OCI-LY1 (cell line): ENCODE results near the gene ERCC1.

Experiments used
- H2AFZ ChIP-seq: fragments of 200-600 bp; sonication (generic), shearing (Covaris generic); 2 replicates; pipeline ENCODE4 v1.6.0; 2014; ENCODE audit warnings: antibody characterized with exemption, mild to moderate bottlenecking, low read length
- H3F3A ChIP-seq: fragments of 200-600 bp; sonication (generic), shearing (Covaris generic); 2 replicates; pipeline ENCODE4 v1.6.0; 2014; ENCODE audit warnings: mild to moderate bottlenecking, antibody characterized with exemption, low read length, moderate library complexity; ENCODE audit not compliant: insufficient read depth
- H3K27ac ChIP-seq: fragments of 200-600 bp; sonication (generic); 2 replicates; pipeline ENCODE4 v1.5.1; 2014; ENCODE audit warnings: low read length, mixed run types, mild to moderate bottlenecking, low read depth; ENCODE audit not compliant: poor library complexity, severe bottlenecking
- H3K27me3 ChIP-seq: fragments of 200-600 bp; sonication (generic); 2 replicates; pipeline ENCODE4 v1.6.0; 2014; ENCODE audit warnings: antibody characterized with exemption, mild to moderate bottlenecking, low read length, moderate library complexity; ENCODE audit not compliant: insufficient read depth
- H3K36me3 ChIP-seq: fragments of 200-600 bp; sonication (generic); 2 replicates; pipeline ENCODE4 v1.6.1; 2014; ENCODE audit warnings: mild to moderate bottlenecking, antibody characterized with exemption, low read length, moderate library complexity, mixed read lengths; ENCODE audit not compliant: insufficient read depth
- H3K4me1 ChIP-seq: fragments of 200-600 bp; sonication (generic); 2 replicates; pipeline ENCODE4 v1.5.1; 2014; ENCODE audit warnings: mild to moderate bottlenecking, low read length, moderate library complexity; ENCODE audit not compliant: insufficient read depth, severe bottlenecking
- H3K4me2 ChIP-seq: fragments of 200-600 bp; sonication (generic), shearing (Covaris generic); 2 replicates; pipeline ENCODE4 v1.6.1; 2014; ENCODE audit warnings: low read length
- H3K4me3 ChIP-seq: fragments of 200-600 bp; sonication (generic); 2 replicates; pipeline ENCODE4 v1.5.1; 2014; ENCODE audit warnings: low read length, low read depth, mild to moderate bottlenecking, mixed read lengths; ENCODE audit not compliant: poor library complexity, severe bottlenecking
- H3K79me2 ChIP-seq: fragments of 200-600 bp; shearing (Covaris generic); 2 replicates; pipeline ENCODE4 v1.6.1; 2016; ENCODE audit warnings: mixed run types, low read length, mixed read lengths; ENCODE audit not compliant: insufficient read depth
- H3K9ac ChIP-seq: fragments of 200-600 bp; sonication (generic), shearing (Covaris generic); 2 replicates; pipeline ENCODE4 v1.6.1; 2014; ENCODE audit warnings: mild to moderate bottlenecking, low read length, mixed read lengths
- H3K9me2 ChIP-seq: fragments of 200-600 bp; sonication (generic), shearing (Covaris generic); 2 replicates; pipeline ENCODE4 v1.6.1; 2014; ENCODE audit warnings: low read depth, mild to moderate bottlenecking, low read length, mixed read lengths
- H3K9me3 ChIP-seq: fragments of 200-600 bp; shearing (Covaris generic); 2 replicates; pipeline ENCODE4 v1.6.1; 2014; ENCODE audit warnings: low read length, mixed read lengths
- H4K20me1 ChIP-seq: fragments of 200-600 bp; sonication (generic), shearing (Covaris generic); 2 replicates; pipeline ENCODE4 v1.6.0; 2016; ENCODE audit warnings: mild to moderate bottlenecking, low read length; ENCODE audit not compliant: insufficient read depth
- EZH2 ChIP-seq: fragments of 200-600 bp; sonication (generic), shearing (Covaris generic); IDR thresholded peaks from 2 replicates; pipeline ENCODE4 v1.8.0; 2017; ENCODE audit warnings: borderline replicate concordance, mixed run types, mild to moderate bottlenecking, antibody characterized with exemption, low read length, moderate library complexity, mixed read lengths
- TF ChIP-seq, protein P1 (sequence below): fragments of 200-600 bp; sonication (generic), shearing (Covaris generic); IDR thresholded peaks from 2 replicates; pipeline ENCODE4 v1.5.1; 2017; ENCODE audit warnings: mild to moderate bottlenecking, antibody characterized with exemption, low read length, moderate library complexity, mixed read lengths

Gene ERCC1

DNA sequence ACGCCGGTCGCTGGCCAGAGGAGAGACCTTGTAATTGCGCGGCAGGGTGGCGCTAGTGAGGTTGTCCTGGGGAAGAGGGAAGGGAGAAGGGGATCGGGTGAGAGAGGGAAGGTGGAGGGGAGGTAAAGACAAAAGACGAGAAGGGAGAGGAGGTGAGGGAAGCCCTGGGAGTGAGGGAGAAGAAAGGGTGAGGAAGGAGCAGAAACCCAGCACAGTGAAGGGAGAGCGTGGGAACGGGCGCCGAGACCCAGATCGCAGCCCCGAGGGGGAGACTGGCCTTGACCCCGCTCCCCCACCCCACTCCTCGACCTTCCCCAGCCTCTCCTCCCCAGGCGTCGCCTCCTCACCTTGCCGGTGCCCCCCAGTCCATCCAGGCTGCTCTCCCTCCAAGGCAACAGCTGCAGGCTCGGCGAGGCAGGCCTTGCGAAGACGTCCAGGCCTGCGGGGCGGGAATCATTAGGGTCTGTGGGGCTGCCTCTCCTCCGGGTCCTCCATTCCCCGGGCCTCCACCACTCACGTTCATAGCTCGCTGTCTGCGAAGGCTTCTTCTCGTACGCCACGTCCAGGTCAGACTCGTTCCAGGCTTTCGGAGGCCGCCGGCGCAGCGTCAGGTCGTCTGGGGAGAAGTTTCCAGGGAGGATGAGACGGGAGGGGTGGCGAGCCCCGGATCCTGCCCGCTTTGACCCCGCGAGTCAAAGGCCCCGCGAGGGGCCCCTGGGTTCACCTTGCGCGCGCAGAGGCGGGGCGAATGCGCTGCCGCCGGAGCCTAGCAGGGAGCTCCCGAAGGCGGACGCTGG is 27.7 kb downstream of the ERCC1 start:
- H3K4me1 ChIP-seq, result no peaks in the 10 kb centered on the region
- H3K4me3 ChIP-seq, result no peak overlapping the region
- H2AFZ ChIP-seq, result no peak overlapping the region
- H3K79me2 ChIP-seq, result no peaks in the 10 kb centered on the region
- no peak overlapping the region for H3K27ac ChIP-seq
- H3K4me2 ChIP-seq, result no peak overlapping the region
- H3K36me3 ChIP-seq, result no peaks in the 10 kb centered on the region
- H3F3A ChIP-seq, result no peaks in the 10 kb centered on the region
- no peaks in the 10 kb centered on the region for H3K27me3 ChIP-seq
- no peaks in the 10 kb centered on the region for H3K9me2 ChIP-seq
- TF ChIP-seq, protein P1, sequence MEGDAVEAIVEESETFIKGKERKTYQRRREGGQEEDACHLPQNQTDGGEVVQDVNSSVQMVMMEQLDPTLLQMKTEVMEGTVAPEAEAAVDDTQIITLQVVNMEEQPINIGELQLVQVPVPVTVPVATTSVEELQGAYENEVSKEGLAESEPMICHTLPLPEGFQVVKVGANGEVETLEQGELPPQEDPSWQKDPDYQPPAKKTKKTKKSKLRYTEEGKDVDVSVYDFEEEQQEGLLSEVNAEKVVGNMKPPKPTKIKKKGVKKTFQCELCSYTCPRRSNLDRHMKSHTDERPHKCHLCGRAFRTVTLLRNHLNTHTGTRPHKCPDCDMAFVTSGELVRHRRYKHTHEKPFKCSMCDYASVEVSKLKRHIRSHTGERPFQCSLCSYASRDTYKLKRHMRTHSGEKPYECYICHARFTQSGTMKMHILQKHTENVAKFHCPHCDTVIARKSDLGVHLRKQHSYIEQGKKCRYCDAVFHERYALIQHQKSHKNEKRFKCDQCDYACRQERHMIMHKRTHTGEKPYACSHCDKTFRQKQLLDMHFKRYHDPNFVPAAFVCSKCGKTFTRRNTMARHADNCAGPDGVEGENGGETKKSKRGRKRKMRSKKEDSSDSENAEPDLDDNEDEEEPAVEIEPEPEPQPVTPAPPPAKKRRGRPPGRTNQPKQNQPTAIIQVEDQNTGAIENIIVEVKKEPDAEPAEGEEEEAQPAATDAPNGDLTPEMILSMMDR, result no peak
- no peak for TF ChIP-seq EZH2
- no peaks in the 10 kb centered on the region for H3K9me3 ChIP-seq
- no peak overlapping the region for H3K9ac ChIP-seq
- no peaks in the 10 kb centered on the region for H4K20me1 ChIP-seq

DNA sequence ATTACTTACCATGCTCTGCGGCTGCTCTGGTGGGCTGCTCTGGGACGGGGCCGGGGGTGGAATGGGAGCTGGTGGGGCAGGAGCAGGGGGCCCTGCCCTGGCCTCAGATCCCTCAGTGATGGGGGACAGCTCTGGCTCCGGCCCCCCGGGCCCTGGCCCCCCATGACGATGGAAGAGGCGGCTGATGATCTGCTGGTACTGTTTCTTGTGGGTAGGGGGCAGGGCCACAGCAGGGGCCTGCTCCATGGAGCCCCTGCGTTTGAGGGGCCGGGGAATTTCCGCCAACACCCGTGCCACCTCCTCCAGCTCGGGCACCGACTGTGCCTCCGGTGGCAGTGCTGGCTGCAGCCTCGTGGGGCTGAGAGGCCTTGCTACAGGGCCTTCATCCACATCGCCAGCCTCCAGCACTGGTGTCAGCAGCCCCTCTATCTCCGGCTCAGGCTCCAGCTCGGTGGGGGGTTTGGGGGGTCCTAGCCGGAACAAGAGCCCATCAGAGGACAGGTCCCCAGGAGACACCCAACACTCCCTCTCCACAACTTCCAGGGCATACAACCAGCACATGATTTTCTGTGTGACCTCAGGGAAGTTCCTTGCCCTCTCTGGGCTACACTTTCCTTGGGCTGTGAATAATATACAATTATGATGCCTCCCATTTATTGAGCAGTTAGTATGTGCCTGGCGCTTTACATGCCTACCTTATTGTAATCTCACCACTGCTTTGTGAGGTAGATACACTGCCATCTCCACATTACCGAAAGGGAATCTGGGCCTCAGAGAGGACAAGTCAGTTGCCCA is 31.6 kb downstream of the ERCC1 start:
- no peaks in the 10 kb centered on the region for H3F3A ChIP-seq
- H3K4me1 ChIP-seq, result peaks cover 4% of the 10 kb centered on the region
- H3K9me2 ChIP-seq, result no peaks in the 10 kb centered on the region
- H3K4me3 ChIP-seq, result no peak overlapping the region
- H3K4me2 ChIP-seq, result no peak overlapping the region
- no peak overlapping the region for H2AFZ ChIP-seq
- H3K36me3 ChIP-seq, result no peaks in the 10 kb centered on the region
- no peaks in the 10 kb centered on the region for H4K20me1 ChIP-seq
- no peaks in the 10 kb centered on the region for H3K9me3 ChIP-seq
- H3K79me2 ChIP-seq, result no peaks in the 10 kb centered on the region
- no peak overlapping the region for H3K27ac ChIP-seq
- no peak overlapping the region for H3K9ac ChIP-seq
- H3K27me3 ChIP-seq, result no peaks in the 10 kb centered on the region
- TF ChIP-seq, protein P1, result no peak
- no peak for TF ChIP-seq EZH2

DNA sequence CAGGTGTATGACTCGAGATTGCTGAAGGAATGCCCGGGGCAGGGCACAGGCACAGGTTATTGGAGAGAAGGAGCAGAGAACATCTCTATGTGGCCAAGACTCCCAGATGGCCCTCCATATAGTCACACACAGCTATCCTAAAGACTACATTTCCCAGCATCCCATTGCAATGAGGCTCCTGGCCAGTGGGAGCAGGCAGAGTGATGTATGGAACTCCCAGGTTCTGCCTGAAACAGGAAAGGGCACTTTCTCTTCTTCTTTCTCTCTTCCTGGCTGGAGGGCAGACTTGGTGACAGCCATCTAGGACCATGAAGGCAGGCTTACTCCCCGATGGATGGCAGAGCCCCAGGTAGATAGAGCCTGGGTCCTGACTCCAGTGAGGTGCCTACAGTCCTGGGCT is 32.4 kb downstream of the ERCC1 start:
- Histone ChIP-seq H3K36me3 (no peaks in the 10 kb centered on the region), H3K4me1 (peaks cover 4% of the 10 kb centered on the region), H3K9ac (no peak overlapping the region), H3K9me3 (no peaks in the 10 kb centered on the region), H2AFZ (no peak overlapping the region), H3K27me3 (no peaks in the 10 kb centered on the region), H3K9me2 (no peaks in the 10 kb centered on the region), H3K79me2 (no peaks in the 10 kb centered on the region), H3K27ac (no peak overlapping the region), H3K4me3 (no peak overlapping the region), H4K20me1 (no peaks in the 10 kb centered on the region), H3F3A (no peaks in the 10 kb centered on the region), H3K4me2 (no peak overlapping the region)
- TF ChIP-seq EZH2, result no peak
- TF ChIP-seq, protein P1, result no peak
